Smooth muscle cell (in vitro differentiated cells): ENCODE measurements around the gene COL9A3. TPM values are rescaled to one million over a fixed set of nuclear protein-coding genes. Genes with fewer than 3 reads are reported as not detected.

Source experiments
- DNase-seq: peaks from one replicate; lab custom pipeline; 2025; ENCODE audit not compliant: unreplicated experiment; lab: John Stamatoyannopoulos, UW
- H2AFZ ChIP-seq: fragments of 200-600 bp; sonication (generic); 2 replicates; pipeline ENCODE4 v1.6.0; 2016; ENCODE audit warnings: antibody characterized with exemption, low read depth, mild to moderate bottlenecking
- H3F3A ChIP-seq: fragments of 200-600 bp; sonication (generic); 2 replicates; pipeline ENCODE4 v1.6.0; 2017; ENCODE audit warnings: antibody characterized with exemption, low read depth
- H3K27ac ChIP-seq: fragments of 200-600 bp; sonication (generic); 2 replicates; pipeline ENCODE4 v1.5.1; 2016; ENCODE audit warnings: low read depth, mild to moderate bottlenecking
- H3K27me3 ChIP-seq: fragments of 200-600 bp; sonication (generic); 2 replicates; pipeline ENCODE4 v1.6.1; 2016; ENCODE audit warnings: low read depth, mild to moderate bottlenecking
- H3K36me3 ChIP-seq: fragments of 200-600 bp; sonication (generic); 2 replicates; pipeline ENCODE4 v1.5.1; 2016; ENCODE audit warnings: low read depth
- H3K4me1 ChIP-seq: fragments of 200-600 bp; sonication (generic); 2 replicates; pipeline ENCODE4 v1.5.1; 2016; ENCODE audit warnings: low read depth
- H3K4me2 ChIP-seq: fragments of 200-600 bp; sonication (generic); 2 replicates; pipeline ENCODE4 v1.6.0; 2016; ENCODE audit warnings: mild to moderate bottlenecking
- H3K4me3 ChIP-seq: fragments of 200-600 bp; sonication (generic); 2 replicates; pipeline ENCODE4 v1.5.1; 2016; ENCODE audit warnings: mild to moderate bottlenecking
- H3K79me2 ChIP-seq: fragments of 200-600 bp; sonication (generic); 2 replicates; pipeline ENCODE4 v1.6.0; 2016; ENCODE audit warnings: low read depth, mild to moderate bottlenecking
- H3K9ac ChIP-seq: fragments of 200-600 bp; sonication (generic); 2 replicates; pipeline ENCODE4 v1.6.0; 2016; ENCODE audit warnings: low read depth
- H3K9me3 ChIP-seq: fragments of 200-600 bp; sonication (generic); replicated peaks from 2 replicates; pipeline ENCODE4 v1.5.1; 2016; ENCODE audit warnings: low read depth
- H4K20me1 ChIP-seq: fragments of 200-600 bp; sonication (generic); 2 replicates; pipeline ENCODE4 v1.6.0; 2016; ENCODE audit warnings: low read depth
- WGBS: methylation state at CpG from one replicate; pipeline ENCODE4 v1.1.7; 2016; ENCODE audit warnings: low lambda C conversion rate; 5-methylcytosine and 5-hydroxymethylcytosine counted together
- polyA plus RNA-seq: library from polyadenylated mRNA; unstranded; fragments of >200 nt; fragmentation: Nextera tagmentation; extraction: Ambion mirVana; gene quantifications from 2 replicates; pipeline ENCODE4 v1.2.1, GENCODE V29; 2016
- total RNA-seq: library from RNA; depleted of rRNA; stranded (reverse); fragments of >200 nt; gene quantifications from 2 replicates; pipeline ENCODE4 v1.2.3, GENCODE V29; 2014
- TF ChIP-seq, protein P1 (sequence below): fragments of 200-600 bp; sonication (generic); IDR thresholded peaks from 2 replicates; pipeline ENCODE4 v1.5.1; 2017; ENCODE audit warnings: borderline replicate concordance, mild to moderate bottlenecking, antibody characterized with exemption; ENCODE audit not compliant: insufficient read depth, poor library complexity, severe bottlenecking

The COL9A3 gene
- total and polyA plus RNA-seq, 2 experiments from 2014 or later = 23.0 to 77.4 TPM

DNA sequence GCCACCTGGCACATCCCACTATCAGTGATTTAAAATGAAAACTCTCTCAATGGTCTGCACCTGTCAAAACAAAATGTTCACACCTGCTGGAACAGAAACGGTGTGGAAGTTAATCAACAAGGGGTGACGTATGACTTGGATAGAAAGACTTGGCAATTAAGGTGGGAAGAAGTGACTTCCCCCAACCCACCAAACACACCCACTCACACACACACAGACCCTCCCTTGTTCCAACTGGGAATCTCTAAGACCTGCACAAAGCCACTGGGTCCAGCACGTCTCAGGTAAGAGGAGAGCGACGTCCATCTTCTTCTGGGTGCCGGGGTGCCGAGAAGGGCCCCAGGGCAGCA, 69.8 kb downstream of the COL9A3 start:
- no peak overlapping the region for H2AFZ ChIP-seq
- no peaks in the 10 kb centered on the region for H3K9me3 ChIP-seq
- H3F3A ChIP-seq = peaks cover 9% of the 10 kb centered on the region
- no peak for DNase-seq
- H3K27ac ChIP-seq = peak overlapping the region; percentile 63
- H3K9ac ChIP-seq = no peak overlapping the region
- no peak overlapping the region for H3K4me2 ChIP-seq
- H3K36me3 ChIP-seq = peaks cover under 1% of the 10 kb centered on the region
- peaks cover 6% of the 10 kb centered on the region for H4K20me1 ChIP-seq
- no peaks in the 10 kb centered on the region for H3K27me3 ChIP-seq
- TF ChIP-seq, protein P1, sequence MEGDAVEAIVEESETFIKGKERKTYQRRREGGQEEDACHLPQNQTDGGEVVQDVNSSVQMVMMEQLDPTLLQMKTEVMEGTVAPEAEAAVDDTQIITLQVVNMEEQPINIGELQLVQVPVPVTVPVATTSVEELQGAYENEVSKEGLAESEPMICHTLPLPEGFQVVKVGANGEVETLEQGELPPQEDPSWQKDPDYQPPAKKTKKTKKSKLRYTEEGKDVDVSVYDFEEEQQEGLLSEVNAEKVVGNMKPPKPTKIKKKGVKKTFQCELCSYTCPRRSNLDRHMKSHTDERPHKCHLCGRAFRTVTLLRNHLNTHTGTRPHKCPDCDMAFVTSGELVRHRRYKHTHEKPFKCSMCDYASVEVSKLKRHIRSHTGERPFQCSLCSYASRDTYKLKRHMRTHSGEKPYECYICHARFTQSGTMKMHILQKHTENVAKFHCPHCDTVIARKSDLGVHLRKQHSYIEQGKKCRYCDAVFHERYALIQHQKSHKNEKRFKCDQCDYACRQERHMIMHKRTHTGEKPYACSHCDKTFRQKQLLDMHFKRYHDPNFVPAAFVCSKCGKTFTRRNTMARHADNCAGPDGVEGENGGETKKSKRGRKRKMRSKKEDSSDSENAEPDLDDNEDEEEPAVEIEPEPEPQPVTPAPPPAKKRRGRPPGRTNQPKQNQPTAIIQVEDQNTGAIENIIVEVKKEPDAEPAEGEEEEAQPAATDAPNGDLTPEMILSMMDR = no peak
- 97% methylated on average over 7 of the region's 7 CpGs for WGBS
- H3K4me1 ChIP-seq = no peaks in the 10 kb centered on the region
- H3K79me2 ChIP-seq = no peaks in the 10 kb centered on the region
- no peak overlapping the region for H3K4me3 ChIP-seq

DNA sequence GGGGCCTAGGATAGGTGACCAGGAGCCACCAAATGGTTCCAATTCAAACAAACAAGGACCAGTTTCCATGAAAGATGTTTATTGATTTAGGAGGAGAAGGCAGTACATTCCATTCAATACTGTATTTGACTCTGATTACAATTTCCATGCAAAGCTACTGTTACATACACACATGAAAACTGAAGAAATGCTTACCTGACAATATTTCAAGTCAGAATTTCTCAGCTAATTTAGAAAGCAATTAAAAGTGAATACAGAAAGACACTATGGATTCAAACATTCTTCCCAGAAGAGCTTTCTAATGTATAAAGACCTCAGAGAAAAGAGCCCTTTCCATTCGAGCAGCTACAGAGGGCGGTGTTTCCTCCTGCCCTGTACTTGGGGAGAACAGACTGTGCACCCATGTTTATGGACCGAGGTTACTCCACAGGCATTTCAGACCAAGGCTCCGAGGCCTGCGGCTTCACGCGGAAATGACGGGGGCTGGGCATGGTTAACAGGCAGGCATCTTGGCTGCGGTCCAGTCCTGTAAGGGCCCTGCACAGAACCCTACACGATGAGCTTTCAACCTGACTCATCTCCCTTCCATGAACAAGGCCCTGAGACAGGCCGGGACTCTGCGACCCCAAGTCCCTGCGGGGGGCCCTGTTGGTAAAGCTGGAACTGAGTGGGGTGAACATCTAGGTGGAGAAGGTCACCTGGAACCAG, 70.5 kb downstream of the COL9A3 start:
- Histone ChIP-seq H3K27me3 (no peaks in the 10 kb centered on the region), H3K4me3 (no peak overlapping the region), H3K36me3 (peaks cover 6% of the 10 kb centered on the region), H3K79me2 (peaks cover 4% of the 10 kb centered on the region), H3K9ac (peak overlapping the region; percentile 6), H4K20me1 (peaks cover 8% of the 10 kb centered on the region), H3K9me3 (no peaks in the 10 kb centered on the region), H3F3A (peaks cover 9% of the 10 kb centered on the region), H3K4me2 (peak overlapping the region; percentile 60), H2AFZ (no peak overlapping the region), H3K27ac (peak overlapping the region; percentile 81), H3K4me1 (no peaks in the 10 kb centered on the region)
- DNase-seq = peak; percentile 53
- 31% methylated on average over 13 of the region's 13 CpGs for WGBS
- TF ChIP-seq, protein P1 = no peak

DNA sequence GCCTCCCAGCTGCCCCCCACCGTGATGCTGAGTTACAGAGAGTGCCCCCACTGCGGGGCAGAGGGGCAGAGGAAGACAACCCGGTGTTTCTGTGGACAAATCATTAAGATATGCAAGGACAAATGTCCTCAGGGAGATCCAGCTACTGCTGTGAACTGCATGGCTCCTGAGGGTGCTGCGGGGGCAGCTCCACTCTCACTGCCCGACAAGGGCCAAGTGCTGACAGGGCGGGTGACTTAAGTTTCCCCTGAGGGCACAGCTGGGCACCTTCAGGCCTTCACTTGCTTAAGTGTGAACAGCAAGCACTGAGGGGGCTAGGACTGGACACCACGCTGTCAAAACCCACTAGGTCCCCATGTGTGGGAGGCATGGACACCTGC, 71.0 kb downstream of the COL9A3 start:
- H4K20me1 ChIP-seq = peaks cover 13% of the 10 kb centered on the region

More for the DNA sequence above, 71.0 kb downstream of the COL9A3 start:
- H3K79me2 ChIP-seq = peaks cover 9% of the 10 kb centered on the region
- no peak for DNase-seq
- H2AFZ ChIP-seq = no peak overlapping the region
- no peaks in the 10 kb centered on the region for H3K27me3 ChIP-seq
- no peaks in the 10 kb centered on the region for H3K4me1 ChIP-seq
- peak overlapping the region; percentile 81 for H3K27ac ChIP-seq
- H3K9me3 ChIP-seq = no peaks in the 10 kb centered on the region
- peaks cover 6% of the 10 kb centered on the region for H3K36me3 ChIP-seq
- peak overlapping the region; percentile 60 for H3K4me2 ChIP-seq
- WGBS = 81% methylated on average over 7 of the region's 7 CpGs
- no peak overlapping the region for H3K4me3 ChIP-seq
- TF ChIP-seq, protein P1 = no peak
- peaks cover 9% of the 10 kb centered on the region for H3F3A ChIP-seq
- H3K9ac ChIP-seq = peak overlapping the region; percentile 6
